GM12878 (cell line): Measurements from ENCODE around the gene SLC6A3. TPM values are rescaled to one million over a fixed set of nuclear protein-coding genes. Genes with fewer than 3 reads are reported as not detected.

Source experiments
- ATAC-seq: fragments of 200-7000 bp; cut with Tn5 transposase; 3 replicates; pipeline ENCODE4 v1.9.1; 2020; ENCODE audit warnings: mild to moderate bottlenecking, moderate library complexity
- BruUV-seq: library from RNA; stranded (reverse); fragments of 400-500 nt; replicated peaks from 2 replicates; lab custom pipeline; 2021; lab: Mats Ljungman, UMichigan
- CTCF ChIA-PET: fragments of 300-600 bp; sonication (Branson Sonifier 250); formaldehyde crosslinking; extraction: SDS; loops from one replicate; lab custom pipeline; 2021; ENCODE audit warnings: inconsistent platforms; lab: Yijun Ruan, JAX
- POLR2A ChIA-PET: fragments of 350-600 bp; formaldehyde crosslinking; extraction: SDS; loops from one replicate; lab custom pipeline; 2021; ENCODE audit warnings: inconsistent platforms; lab: Charles Lee
- RAD21 ChIA-PET: fragments of 300-600 bp; sonication (Branson Sonifier 250); formaldehyde crosslinking; loops from one replicate; lab custom pipeline; 2023; ENCODE audit warnings: antibody characterized with exemption; ENCODE audit not compliant: unreplicated experiment; lab: Charles Lee
- SMC1A ChIA-PET: fragments of 300-600 bp; sonication (Branson Sonifier 250); formaldehyde crosslinking; loops from one replicate; lab custom pipeline; 2023; ENCODE audit not compliant: unreplicated experiment, uncharacterized antibody; lab: Charles Lee
- DNase-seq: peaks from one replicate; pipeline ENCODE4 v3.0.0-alpha.2; 2011; ENCODE audit warnings: low read depth, low spot score
- FAIRE-seq: peaks from 3 replicates; lab custom pipeline; 2011; peaks lifted over from hg19 to GRCh38; lab: Jason Lieb, UNC
- H2AFZ ChIP-seq: 2 replicates; pipeline ENCODE4 v1.6.0; 2011; ENCODE audit warnings: low read depth, low read length, control low read depth; ENCODE audit not compliant: control insufficient read depth
- H3K27ac ChIP-seq: 2 replicates; pipeline ENCODE4 v1.5.1; 2011; ENCODE audit warnings: control low read depth; ENCODE audit not compliant: control insufficient read depth, insufficient read depth
- H3K27me3 ChIP-seq, 2 experiments: replicated peaks in 1 of 2; 2 replicates each; pipeline versions ENCODE4 v1.6.0 to v1.6.1; 2011; ENCODE audit warnings: low read length in 1 of 2; ENCODE audit not compliant: control insufficient read depth in 2 of 2, insufficient read depth in 2 of 2
- H3K36me3 ChIP-seq, 2 experiments: 2 replicates each; pipeline ENCODE4 v1.5.1; 2011; ENCODE audit warnings: low read length in 1 of 2; ENCODE audit not compliant: control insufficient read depth in 2 of 2, insufficient read depth in 2 of 2
- H3K4me1 ChIP-seq: 2 replicates; pipeline ENCODE4 v1.6.1; 2011; ENCODE audit warnings: mild to moderate bottlenecking, low read length, moderate library complexity, mixed read lengths; ENCODE audit not compliant: control insufficient read depth, insufficient read depth
- H3K4me2 ChIP-seq: 2 replicates; pipeline ENCODE4 v1.6.0; 2011; ENCODE audit warnings: control low read depth; ENCODE audit not compliant: control insufficient read depth, insufficient read depth
- H3K4me3 ChIP-seq: fragments of 200-600 bp; sonication (generic); 2 replicates; pipeline ENCODE4 v1.5.1; 2016
- H3K79me2 ChIP-seq: 2 replicates; pipeline ENCODE4 v1.6.0; 2011; ENCODE audit warnings: low read length; ENCODE audit not compliant: control insufficient read depth, insufficient read depth
- H3K9ac ChIP-seq: 2 replicates; pipeline ENCODE4 v1.8.0; 2011; ENCODE audit warnings: low read length, control low read depth, mixed read lengths; ENCODE audit not compliant: control insufficient read depth, insufficient read depth
- H3K9me3 ChIP-seq: replicated peaks from 3 replicates; pipeline ENCODE4 v1.5.1; 2011; ENCODE audit warnings: mild to moderate bottlenecking, low read length; ENCODE audit not compliant: control insufficient read depth, insufficient read depth
- H4K20me1 ChIP-seq: 2 replicates; pipeline ENCODE4 v1.6.0; 2011; ENCODE audit not compliant: control insufficient read depth, insufficient read depth
- ATF2 ChIP-seq: IDR thresholded peaks from 2 replicates; pipeline ENCODE4 v1.6.1; 2012; ENCODE audit warnings: low read length, inconsistent platforms
- BACH1 ChIP-seq: fragments of 450-650 bp; IDR thresholded peaks from 2 replicates; pipeline ENCODE4 v1.6.1; 2017; ENCODE audit warnings: mild to moderate bottlenecking, borderline replicate concordance
- CHD2 ChIP-seq: IDR thresholded peaks from 2 replicates; pipeline ENCODE4 v1.6.1; 2011; ENCODE audit warnings: low read depth, low read length, improper control_type of control experiment, borderline replicate concordance
- HDGF ChIP-seq: fragments of 450-650 bp; IDR thresholded peaks from 2 replicates; pipeline ENCODE4 v1.6.1; 2016; ENCODE audit warnings: antibody characterized with exemption
- NFIC ChIP-seq: IDR thresholded peaks from 2 replicates; pipeline ENCODE4 v1.6.1; 2012; ENCODE audit warnings: low read depth, mild to moderate bottlenecking, inconsistent platforms, low read length, moderate library complexity
- PAX8 ChIP-seq: fragments of 450-650 bp; IDR thresholded peaks from 2 replicates; pipeline ENCODE4 v1.6.1; 2017; ENCODE audit warnings: mild to moderate bottlenecking, moderate library complexity
- ZNF592 ChIP-seq: fragments of 450-650 bp; IDR thresholded peaks from 2 replicates; pipeline ENCODE4 v1.6.1; 2017; ENCODE audit warnings: mild to moderate bottlenecking, moderate library complexity
- WGBS: methylation state at CpG from one replicate; pipeline ENCODE4 v1.1.6; 2016; ENCODE audit warnings: low lambda C conversion rate; ENCODE audit not compliant: insufficient replicate concordance, insufficient coverage; ENCODE audit errors: missing lambda C conversion rate; 5-methylcytosine and 5-hydroxymethylcytosine counted together
- in situ Hi-C: fragments of 300-500 bp; cut with MboI; formaldehyde crosslinking; loops from 9 replicates; pipeline ENCODE4 v1.14.3; 2018; ENCODE audit warnings: mixed read lengths
- intact Hi-C: fragments of 100-400 bp; cut with micrococcal nuclease; formaldehyde crosslinking; loops from one replicate; pipeline ENCODE4 v1.14.2; 2022; ENCODE audit not compliant: unreplicated experiment
- polyA plus RNA-seq, 11 experiments: library from polyadenylated mRNA; depleted of rRNA in 4 of 11; unstranded in 6 of 11; stranded (reverse) in 5 of 11; fragments of >200 nt; fragmentation: Nextera tagmentation in 4 of 11; fragmentation: Illumina TruSeq in 1 of 11; extraction: Ambion mirVana in 4 of 11; extraction: Trizol in 1 of 11; gene quantifications; 1 replicate in 1 of 11; 2 replicates in 10 of 11; pipeline versions ENCODE4 v1.2.1 to v1.2.3, GENCODE V29; 2011 to 2016; ENCODE audit warnings: inconsistent platforms in 2 of 11, missing spikeins in 2 of 11, low read depth in 1 of 11
- total RNA-seq, 4 experiments: library from RNA; depleted of rRNA in 3 of 4; stranded (reverse); fragments of >200 nt in 3 of 4; fragmentation: Illumina TruSeq in 1 of 4; extraction: Trizol in 1 of 4; gene quantifications; 2 replicates each; pipeline versions ENCODE4 v1.2.1 to v1.2.3, GENCODE V29; 2013 to 2021

Gene SLC6A3
- total and polyA plus RNA-seq, 10 of the 15 experiments (the other 5 are each of a cell fraction or from before 2014, with no cell fraction given), result 0.01 TPM; not detected in 9

- in situ Hi-C loops (no loop called here), intact Hi-C loops (no loop called here)
- H4K20me1 ChIP-seq, result no peaks in the 10 kb centered on the region; the same call in 1 of the 2 replicates
- no peak overlapping the region for H3K27ac ChIP-seq
- ChIA-PET CTCF (no interaction called here), SMC1A (no interaction called here), RAD21 (no interaction called here), POLR2A (no interaction called here)
- H3K9ac ChIP-seq, result no peak overlapping the region
- DNase-seq (no peak), FAIRE-seq (no peak), ATAC-seq (no peak)
- H2AFZ ChIP-seq, result no peak overlapping the region
- no peaks in the 10 kb centered on the region for H3K79me2 ChIP-seq
- no peaks in the 10 kb centered on the region for H3K27me3 ChIP-seq
- no peaks in the 10 kb centered on the region for H3K36me3 ChIP-seq
- TF ChIP-seq NFIC, result no peak
- no peak for TF ChIP-seq ATF2
- no peak for TF ChIP-seq ZNF592
- TF ChIP-seq CHD2, result no peak
- no peak for TF ChIP-seq HDGF
- TF ChIP-seq PAX8, result no peak
- no peak for TF ChIP-seq BACH1
- H3K9me3 ChIP-seq, result peaks cover 2% of the 10 kb centered on the region
- no peak overlapping the region for H3K4me3 ChIP-seq
- BruUV-seq, result no TSS peak
- no peaks in the 10 kb centered on the region for H3K4me1 ChIP-seq
- WGBS, result 33% methylated on average over 1 of the region's 1 CpG
- H3K4me2 ChIP-seq, result no peak overlapping the region
Measured at GRCh38 chr5:1428107-1428506, 17.1 kb downstream of the SLC6A3 start.
